SK-N-MC (cell line): Measurements from ENCODE around the gene USP6.

Source experiments
- FOXP2 ChIP-seq: optimal IDR thresholded peaks from 2 replicates; pipeline ENCODE3; 2011; ENCODE audit warnings: mild to moderate bottlenecking, moderate library complexity; ENCODE audit not compliant: insufficient read depth; ENCODE audit errors: extremely low read length, control extremely low read depth
- POLR2AphosphoS5 ChIP-seq: IDR thresholded peaks from 2 replicates; pipeline ENCODE4 v1.6.1; 2012; ENCODE audit warnings: mild to moderate bottlenecking, low read depth, low read length, borderline replicate concordance

DNA sequence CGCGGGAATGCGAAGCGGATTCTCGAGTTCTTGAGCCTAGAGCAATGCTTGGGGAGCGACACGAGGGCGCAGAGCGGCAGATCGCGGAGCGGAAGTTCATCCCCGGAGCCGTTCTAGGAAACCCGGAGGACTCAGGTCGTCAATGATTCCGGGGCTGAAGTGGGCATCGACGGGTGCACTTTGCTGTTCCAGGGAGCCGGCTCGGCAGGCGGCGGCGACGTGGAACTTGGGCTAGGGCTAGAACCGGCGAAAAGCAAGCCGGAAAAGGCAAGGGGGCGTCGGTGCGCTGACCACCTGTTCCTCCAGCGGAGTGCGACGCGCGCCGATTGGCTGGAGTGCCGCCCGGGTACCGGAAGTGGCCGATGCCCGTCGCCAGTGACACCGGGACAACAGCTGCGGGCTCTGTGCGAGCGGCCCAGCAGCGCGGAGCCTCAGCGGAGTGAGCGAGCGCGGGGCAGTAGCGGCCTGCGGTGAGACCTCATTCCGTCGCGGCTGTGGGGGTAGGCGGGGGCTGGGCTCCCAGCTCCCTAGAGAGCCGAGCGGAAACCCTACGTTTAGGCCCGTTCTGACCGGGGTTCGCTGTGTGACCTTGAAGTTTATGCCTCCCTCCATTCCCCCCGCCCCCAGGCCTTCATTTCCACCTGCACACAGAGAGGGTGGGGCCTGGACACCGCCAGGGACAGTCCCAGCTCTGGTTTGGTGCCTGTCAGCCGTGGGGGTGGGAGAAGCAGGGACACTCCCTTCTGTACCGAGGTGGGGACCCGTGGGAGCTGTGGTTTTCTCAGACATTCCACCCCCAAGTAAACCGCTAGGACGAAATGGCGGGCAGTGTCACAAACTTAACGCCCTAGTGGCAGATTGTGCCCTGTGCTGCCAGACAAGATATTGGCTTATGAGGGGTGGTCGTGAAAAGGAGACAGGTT, 37.5 kb upstream of the USP6 start, which contains the start of gene ZFP3:
- no peak for TF ChIP-seq FOXP2
- TF ChIP-seq POLR2AphosphoS5, result no peak
